Cerebellar cortex (tissue), 1 donor: Measurements from ENCODE around the gene PQBP1.

ENCODE experiments used
- DNase-seq: peaks from one replicate; pipeline ENCODE4 v3.0.0-alpha.2; 2015; ENCODE audit warnings: low spot score

The PQBP1 gene

DNA sequence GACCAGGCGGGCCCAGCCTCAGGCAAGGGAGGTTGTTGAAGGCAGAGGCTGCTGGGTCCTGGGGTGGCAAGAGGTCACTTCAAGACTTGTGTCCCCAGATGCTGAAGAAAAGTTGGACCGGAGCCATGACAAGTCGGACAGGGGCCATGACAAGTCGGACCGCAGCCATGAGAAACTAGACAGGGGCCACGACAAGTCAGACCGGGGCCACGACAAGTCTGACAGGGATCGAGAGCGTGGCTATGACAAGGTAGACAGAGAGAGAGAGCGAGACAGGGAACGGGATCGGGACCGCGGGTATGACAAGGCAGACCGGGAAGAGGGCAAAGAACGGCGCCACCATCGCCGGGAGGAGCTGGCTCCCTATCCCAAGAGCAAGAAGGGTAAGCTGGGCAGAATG, 4.4 kb downstream of the PQBP1 start:
- no peak for DNase-seq

DNA sequence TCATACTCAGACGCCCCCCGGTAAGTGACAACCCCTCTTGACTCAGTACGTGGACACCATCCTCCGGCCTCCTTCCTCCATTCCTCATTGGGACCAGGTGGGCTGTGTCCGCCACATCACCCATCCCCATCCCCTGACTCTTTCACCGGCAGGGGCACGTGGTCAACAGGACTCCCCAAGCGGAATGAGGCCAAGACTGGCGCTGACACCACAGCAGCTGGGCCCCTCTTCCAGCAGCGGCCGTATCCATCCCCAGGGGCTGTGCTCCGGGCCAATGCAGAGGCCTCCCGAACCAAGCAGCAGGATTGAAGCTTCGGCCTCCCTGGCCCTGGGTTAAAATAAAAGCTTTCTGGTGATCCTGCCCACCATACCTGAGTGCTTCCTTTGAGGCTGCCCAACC, 5.0 kb downstream of the PQBP1 start:
- no peak for DNase-seq

DNA sequence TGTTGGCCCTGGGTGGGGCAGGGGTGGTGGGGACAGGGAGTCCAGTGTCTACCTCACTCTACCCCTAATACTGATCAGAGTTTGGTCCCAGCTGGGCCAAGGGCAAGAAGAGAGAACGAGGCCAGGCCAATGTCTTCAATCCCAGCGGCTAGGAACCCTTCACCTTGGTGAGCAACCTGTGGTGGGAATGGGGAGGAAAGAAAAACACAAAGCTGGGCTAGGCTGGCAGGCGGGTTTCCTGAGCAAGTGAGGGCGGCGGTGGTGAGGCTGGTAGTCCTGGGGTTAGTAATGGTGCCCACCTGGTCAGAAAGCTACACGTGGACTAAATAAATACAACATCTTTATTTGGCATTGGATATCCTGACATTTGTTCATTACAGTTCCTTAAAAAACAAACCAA, 5.6 kb downstream of the PQBP1 start:
- no peak for DNase-seq

DNA sequence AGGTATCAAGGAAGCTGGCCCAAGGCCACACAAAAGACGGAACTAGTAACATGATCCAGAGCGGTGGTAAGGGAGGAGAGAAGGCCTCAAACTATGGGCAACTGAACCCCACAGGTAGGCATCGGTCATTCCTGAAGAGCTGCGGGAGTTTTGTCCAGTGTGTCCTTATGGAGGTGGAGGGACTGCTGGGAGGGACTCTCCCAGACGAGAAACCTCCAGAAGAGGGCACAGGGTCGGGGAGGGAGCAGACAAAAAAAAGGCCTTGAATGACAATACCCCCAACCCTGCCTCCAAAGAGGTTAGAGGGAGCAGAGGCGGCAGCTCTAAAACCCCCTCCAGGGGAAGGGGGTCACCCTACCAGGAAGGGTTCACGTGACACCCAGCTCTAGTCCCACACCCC, 6.5 kb downstream of the PQBP1 start:
- no peak for DNase-seq

DNA sequence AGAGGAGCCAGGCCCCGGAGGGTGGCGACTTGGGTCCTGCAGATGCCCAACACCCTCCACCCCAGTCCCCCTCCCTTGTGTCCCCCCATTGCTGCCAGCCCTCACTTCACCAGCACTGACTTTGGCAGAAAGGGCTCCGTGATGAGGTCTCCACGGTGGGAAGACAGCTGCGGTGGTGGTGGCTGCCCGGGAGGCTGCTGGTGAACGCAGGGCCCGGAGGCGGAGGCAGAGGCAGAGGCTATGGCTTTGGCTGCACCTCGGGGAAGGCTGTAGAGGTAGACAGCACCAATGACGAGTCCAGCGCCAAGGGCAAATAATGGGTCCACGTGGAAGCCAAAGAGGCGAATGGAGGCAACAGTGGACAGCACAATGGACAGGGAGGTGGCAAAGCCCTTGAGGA, 6.9 kb downstream of the PQBP1 start:
- no peak for DNase-seq

DNA sequence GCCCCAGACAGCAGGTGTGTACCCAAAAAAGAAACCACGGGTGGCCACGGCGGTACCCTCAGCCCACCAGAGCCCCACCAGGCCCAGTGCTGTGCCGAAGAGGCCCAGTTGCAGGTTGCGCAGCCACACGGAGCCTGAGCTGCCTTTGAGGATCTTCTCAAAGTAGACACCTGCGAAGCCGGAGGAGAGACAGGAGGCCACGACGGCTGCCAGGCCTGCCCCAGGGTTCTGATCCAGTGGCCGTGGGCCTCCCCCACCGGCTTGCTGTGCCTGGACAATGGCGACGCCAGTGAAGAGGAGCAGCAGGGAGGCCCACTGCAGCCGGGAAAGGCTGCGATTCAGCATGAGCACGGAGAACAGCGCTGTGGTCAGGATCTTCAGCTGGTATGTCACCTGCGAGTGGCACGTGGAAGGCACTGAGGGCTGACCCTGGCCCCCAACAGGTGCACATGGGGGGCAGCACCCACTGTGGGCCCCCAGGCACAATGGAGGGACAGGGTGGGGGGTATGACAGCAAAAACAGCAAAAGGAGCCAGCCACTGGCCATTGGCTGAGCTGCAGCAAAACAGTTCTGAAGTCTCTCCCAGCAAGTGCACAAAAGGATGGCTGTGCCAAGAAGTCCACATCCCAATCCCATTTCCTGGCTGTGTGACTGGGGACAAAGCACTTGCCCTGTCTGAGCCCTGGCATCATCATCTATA, 7.5 kb downstream of the PQBP1 start:
- no peak for DNase-seq

DNA sequence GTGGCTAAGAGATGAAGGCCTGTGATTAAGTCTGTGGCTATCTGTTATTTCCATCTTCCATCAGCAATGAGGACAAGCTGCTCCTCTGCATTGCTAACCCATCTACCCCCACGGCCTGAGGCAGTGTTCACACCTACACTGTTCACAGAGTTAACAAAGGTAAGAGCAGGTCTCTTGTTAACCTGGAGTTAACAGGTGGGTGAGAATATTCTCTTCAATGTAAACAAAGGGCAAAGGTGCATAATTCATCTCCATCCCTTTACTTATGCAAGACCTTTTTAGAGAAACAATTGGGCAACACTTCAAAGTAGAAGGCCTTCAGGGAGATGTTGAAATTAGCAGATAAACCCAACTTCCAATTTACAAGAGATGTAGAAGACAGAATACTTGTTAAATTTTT, 10.9 kb downstream of the PQBP1 start:
- DNase-seq: no peak

DNA sequence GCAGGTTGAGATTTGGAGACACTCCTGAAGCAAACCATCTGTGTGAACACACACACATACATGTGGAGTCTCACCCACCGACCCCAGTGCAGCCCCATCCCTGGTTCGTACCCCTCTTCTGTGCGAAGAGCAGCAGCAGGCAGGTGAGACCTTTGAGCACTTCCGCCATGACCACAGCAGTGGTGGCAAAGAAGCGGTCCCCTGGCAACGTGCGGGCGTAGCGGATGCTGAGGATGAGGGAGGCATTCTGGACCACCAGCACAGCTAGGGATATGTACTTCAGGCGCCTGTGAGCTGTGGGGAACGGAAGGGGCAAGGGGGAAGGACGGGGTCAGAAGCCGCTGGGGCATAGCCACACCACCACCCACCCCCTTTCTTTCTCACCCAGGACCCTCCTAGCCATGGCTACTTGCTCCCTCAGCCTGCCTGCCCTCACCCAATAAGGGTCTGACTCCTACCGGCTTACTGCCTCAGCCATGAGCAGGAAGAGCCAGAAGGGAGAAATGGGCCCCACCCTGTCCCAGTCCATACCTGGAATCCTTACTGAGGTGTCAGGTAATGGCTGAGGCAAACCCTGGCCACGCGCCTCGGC, 12.1 kb downstream of the PQBP1 start:
- DNase-seq: no peak

DNA sequence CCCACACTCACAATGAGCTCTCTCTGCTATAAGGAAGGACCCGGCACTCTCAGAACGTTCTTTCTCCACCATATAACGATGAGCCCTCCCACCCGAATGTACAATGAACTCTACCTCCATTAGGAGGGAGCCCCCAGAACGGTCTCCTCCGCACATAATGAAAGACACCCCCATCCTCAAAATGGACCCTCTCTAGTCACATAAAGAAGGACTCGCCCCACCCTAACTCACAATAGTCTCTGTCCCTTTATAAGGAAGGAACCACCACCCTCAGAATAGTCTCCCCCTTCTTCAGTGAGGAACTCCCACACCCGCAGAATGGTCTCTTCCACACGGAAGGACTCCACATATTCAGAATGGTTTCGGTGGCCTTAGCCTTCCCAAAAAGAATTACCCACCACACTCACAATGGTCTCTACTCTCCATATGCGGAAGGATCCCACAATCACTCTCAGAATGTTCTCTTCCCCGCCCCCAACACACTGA, 13.2 kb downstream of the PQBP1 start:
- DNase-seq: no peak

DNA sequence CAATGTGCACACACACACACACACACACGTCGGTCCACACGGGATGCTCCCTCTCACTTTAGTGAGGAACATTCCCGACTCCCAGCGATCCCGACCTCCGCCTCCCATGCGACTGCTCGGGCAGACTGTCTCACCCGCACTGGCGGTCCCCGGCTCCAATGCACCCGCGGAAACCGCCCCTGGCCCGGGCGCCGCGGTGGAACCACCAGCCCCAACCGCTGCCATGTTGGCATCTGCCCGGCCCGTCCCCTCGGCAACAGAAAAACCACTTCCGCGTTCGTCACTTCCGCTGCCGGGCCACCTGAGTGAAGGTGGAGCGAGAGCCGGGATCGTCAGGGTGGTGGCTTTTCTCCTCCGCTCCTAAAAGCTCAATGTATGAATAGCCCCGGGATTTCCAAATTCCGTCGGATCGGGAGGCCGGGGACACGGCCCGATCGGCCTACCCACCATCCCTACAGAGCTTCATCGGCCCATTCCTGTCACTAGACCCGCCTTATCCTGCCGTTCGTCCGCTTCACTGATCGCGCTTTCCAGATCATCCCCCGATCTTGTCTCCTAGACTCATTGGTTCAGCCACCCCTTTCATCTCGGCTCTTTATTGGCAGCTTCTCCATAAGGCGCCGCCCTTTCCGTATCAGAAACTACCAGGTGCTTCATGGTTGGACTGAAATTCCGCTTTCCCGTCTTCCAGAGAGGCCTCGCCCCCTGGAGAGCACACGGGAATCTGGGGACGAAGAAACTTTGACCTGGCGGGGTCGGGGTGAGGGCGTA, 13.9 kb downstream of the PQBP1 start, which contains the start of gene SLC35A2:
Gene SLC35A2, minus strand, starts transcription at position 235 of the 771 bp plus-strand sequence. Its CDS starts 10 bp downstream, at position 225.
- DNase-seq: peak; percentile 84

DNA sequence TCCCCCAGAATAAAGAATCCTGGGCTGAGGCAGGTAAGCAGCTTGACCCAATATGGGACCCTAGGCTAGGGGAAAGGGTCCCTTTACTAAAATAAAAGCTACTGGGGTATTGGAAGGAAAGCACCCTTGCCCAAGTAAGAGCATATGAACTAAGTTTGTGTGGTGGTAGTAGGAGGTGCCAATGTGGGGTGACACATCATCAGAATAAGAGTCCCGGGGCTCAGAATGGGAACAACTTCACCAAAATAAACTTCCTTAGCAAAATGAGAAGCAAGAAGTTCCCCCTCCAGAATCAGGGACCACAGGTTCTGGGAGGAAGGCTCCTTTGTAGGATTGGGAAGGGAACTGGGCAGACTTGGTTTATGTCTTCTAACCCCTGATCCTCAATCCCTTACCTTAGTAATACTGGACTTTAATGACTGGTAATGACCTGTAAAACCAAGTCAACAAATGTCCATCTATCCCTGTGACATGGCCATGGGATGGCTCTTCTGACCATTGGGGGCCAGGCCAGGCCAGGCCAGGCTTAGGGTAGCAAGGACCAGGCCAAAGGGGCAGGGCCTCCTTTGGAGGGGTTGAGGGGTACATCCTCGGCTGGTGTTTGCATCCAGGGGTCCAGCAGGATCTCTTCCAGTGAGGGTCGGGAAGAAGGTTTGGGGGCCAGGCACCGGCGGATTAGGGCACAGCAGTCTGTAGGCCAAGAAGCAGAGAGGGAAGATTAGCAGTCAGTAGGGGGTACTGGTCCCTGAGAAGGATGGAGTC, 16.1 kb downstream of the PQBP1 start:
- no peak for DNase-seq

DNA sequence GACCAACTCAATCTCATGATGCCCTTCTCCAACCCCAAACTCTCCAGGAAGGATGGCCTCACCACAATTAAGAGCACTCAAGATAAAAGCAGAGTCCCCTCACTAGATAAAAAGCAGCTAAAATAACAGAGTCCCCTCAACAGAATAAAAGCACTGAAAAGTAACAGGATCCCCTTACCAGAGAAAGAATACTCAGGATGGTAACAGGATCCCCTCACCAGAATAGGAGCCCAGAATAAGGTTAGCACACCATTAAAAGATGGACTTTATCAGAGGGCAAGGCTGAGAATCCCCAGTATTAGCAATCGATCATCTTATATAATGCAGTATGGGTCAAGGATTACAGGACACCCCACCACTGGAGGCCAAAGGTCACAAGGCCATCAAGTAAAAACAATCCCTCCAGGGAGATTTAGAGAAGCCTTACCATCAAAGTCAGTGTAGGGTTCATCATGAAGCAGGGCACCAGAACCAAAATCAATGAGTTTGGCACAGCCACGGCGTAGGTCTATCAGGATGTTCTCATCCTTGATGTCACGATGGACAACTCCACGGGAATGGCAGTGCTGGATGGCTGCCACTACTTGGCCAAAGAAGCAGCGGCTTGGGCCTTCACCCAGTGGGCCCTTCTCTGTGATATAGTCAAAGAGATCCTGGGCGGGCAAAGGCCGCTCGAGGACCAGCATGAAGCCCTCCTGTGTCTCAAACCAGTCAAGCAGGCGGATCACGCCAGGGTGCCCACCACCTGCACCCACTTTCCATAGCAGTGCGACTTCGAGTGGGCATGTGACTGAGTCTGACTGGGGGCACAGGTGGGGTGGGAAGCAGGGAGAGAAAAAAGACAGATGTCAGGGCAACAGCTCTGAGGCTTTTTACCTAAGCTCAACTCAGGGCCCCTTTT, 17.1 kb downstream of the PQBP1 start:
- DNase-seq: no peak

DNA sequence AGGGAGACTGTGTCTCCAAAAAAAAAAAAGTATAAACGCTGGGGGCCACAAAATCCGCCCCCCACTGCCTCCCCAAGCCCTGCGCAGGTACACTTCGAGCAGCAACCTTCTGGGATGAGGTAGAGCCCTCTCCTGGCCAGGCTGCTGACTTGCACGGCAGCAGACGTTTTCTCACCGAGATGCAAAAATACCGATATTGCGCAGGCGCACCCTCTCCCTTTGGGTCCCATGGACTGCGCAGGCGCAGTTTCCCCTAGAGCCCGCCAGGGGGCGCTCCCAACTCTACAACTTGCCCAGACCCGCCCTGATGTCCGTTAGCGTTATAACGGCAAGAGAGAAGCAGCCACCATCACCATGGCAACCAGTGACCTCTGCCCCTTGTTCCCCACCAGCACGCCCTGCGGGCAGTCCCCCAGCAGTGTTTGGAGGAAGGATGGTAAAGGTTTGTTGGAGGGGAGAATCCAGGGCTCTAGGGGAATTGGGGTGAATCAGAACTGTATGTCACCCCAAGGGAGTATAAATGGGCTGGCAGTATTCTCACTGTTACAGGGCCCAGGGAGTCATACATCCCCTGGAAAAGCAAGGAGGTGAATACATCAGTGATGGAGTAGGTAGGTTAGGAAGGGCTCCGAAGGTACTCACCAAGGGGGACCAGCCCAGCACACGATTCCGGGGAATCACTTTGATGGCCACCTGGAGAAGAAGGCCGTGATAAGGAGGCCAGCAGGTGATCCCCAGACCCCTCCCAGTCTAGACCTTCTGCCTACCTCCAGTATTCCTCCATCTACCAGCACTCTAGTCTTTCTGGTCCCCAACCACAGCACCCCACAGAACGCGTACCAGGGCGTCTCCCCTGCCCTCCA, 19.6 kb downstream of the PQBP1 start:
- peak; percentile 90 for DNase-seq

DNA sequence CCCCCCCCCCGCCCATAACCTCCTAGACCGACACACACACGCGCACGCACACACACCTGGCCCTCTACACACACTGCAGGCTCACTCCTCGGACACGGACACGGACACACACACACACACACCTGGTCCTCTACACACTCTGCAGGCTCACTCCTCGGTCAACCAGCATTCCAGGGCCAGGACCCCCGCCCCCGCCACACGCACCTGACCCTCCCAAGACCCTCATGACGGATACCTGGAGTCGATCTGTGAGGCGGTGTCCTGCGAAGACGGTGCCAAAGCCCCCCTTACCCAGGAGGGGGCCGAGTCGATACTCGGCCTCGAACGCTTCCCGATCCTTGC, 20.5 kb downstream of the PQBP1 start:
- peak; percentile 6 for DNase-seq

DNA sequence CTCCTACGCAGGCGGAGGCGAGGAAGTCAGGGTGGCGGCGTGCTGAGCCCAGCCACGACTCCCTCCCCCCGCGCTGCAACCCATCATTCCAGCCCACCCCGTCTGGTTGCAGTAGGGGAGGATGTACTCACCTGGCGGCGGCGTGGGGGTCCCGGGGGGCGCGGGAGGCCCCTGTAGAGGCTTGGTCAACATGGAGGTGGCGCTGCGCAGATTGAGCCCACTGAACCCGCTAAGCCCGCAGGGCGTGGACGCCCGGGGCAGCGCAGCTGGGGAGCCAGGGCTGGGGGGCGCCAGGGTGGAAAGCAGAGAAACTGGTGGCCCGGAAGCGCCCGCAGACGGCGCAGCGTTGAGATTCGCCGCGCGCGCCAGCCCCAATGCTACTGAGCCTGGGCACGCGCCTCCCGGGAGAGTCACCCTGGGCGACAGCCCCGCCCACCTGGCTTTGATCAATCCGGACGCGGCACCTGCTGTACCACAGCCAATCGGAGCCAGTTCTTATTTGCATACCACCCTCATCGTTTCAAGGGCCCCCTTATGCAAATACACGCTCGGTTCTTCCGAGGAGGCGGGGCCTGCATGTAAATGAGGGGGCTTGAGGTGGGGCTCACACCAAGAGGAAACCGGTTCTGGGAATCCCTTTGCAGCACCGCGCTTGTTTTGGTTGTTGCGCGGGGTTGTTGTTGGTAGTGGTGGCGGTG, 21.1 kb downstream of the PQBP1 start, which contains the start of gene PIM2:
Gene PIM2, minus strand, starts transcription at position 382 of the 698 bp plus-strand sequence. Its CDS starts 190 bp downstream, at position 192.
- peak; percentile 97 for DNase-seq

DNA sequence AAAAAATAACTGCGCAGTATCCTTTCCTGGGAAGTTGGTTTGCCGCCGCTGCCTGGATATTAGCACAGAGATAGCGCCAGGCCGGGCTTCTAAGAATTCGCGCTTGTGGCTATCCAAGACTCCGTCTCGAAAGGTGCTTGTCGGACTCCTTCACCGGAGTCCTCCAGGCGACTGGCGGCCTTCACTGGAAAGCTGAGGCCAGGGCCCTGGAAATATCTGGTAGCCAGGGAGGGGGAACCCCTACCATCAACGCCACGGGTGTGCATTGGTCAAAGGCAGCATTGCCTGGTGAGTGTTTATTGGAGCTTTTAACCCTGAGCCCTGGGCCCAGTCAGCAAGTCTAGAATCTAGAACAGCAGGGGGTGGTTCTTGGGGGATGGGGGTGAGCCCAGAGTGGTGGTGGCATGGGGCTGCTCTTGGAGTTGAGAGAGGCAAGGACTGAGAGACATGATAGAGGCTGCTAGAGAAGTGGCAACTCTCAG, 21.7 kb downstream of the PQBP1 start:
- no peak for DNase-seq

DNA sequence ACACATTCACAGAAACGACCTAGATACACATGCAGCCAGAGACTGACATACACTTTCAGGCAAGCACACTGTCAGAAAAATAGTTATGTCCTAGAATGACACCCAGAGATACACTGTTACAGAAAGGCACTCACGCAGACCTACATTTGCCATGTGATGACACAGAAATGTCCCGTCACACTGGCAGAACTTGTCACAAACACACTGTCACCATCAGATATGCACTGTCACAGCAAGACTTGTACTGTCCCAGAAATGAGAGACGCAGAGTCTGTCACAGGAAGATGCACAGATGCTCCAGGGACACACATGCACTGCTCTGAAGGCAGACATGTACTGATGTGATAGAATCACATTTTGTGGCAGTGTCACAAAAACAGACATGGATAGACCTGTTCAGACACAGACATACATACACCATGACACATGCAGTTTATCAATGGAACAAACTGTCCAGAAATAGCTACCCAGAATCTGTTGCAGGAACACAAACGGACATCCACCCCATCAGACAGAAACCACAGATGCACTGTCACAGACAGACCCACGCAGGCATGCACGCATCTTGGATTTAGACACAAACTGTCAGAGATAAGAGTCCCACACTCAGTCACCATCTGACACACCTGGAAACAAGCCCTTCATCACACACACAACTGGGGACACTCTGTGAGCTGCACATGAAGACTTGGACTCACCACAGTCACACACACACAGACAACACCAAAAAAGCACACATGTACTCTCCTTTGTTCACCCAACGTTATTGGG, 22.4 kb downstream of the PQBP1 start:
- peak; percentile 14 for DNase-seq

DNA sequence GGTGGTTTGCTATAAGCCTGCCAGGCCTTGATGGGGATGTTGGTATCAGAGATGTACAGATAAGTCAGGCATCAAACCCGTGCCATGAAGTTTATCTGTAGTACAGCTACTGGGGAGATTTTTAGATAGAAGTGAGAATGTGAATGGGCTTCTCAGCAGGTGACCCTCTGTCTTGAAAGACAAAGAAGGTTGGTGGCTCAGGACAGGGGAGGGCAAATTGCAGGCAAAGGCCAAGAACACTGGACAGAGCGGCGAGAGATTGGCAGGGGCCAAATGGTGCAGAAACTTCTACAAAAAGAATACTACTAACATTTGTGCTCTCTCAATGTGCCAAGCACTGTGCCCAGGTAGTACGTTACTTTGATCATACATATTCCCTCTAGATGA, 23.0 kb downstream of the PQBP1 start:
- DNase-seq: no peak

DNA sequence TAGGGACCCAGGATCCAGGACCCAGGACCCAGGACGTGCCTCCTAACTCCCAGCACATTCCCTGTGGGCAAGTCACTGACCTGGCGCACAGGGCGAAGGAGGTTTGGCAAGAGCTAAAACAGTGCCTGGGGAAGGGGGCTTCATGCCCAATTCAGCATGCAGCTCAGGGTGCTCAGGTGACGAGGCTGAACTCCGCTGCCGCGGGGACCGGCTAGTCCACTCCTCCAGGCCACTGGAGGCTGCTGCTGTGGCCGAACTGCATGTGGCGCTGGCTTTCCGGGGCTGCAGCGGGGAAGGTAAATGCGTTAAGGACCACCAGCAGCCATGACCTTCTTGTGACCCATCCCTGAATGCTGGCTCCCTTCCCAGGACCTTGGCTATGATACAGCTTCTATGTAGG, 26.0 kb downstream of the PQBP1 start:
- no peak for DNase-seq
